GM18858 (cell line): ENCODE results near the gene TASOR.
A peak's percentile ranks its signal among the peaks of the same experiment; 100 is the strongest.
"Not testable (repeated sequence)": the region's sequence is repeated elsewhere in the genome, so short reads cannot be mapped to it uniquely, and the experiment has no call there.

Experiments
- ATAC-seq: cut with Tn5 transposase; IDR thresholded peaks from one replicate; pipeline ENCODE4 v1.9.1; 2021; ENCODE audit not compliant: unreplicated experiment

Gene TASOR

GRCh38 chr3:56683122-56683817 lies at the start of gene TASOR:
Gene TASOR, minus strand, starts transcription at chr3:56683265. Its CDS starts 259 bp downstream, at chr3:56683006.
- ATAC-seq, result peak; percentile 61

- ATAC-seq, result no peak
Measured at GRCh38 chr3:56732109-56732508, 49.0 kb upstream of the TASOR start.

- peak; percentile 92 for ATAC-seq
Measured at GRCh38 chr3:56725175-56725574, 42.1 kb upstream of the TASOR start.

GRCh38 chr3:56724676-56725075 lies 41.6 kb upstream of the TASOR start:
- ATAC-seq, result no peak

- ATAC-seq, result peak; percentile 32
Measured at GRCh38 chr3:56720849-56721248, 37.8 kb upstream of the TASOR start.

GRCh38 chr3:56718809-56719208 lies 35.7 kb upstream of the TASOR start:
- not testable (repeated sequence) for ATAC-seq

GRCh38 chr3:56711344-56711743 lies 28.3 kb upstream of the TASOR start:
- ATAC-seq, result no peak

GRCh38 chr3:56707412-56707811 lies 24.3 kb upstream of the TASOR start:
- ATAC-seq, result not testable (repeated sequence)

GRCh38 chr3:56706629-56707028 lies 23.6 kb upstream of the TASOR start:
- ATAC-seq, result no peak

GRCh38 chr3:56704706-56705105 lies 21.6 kb upstream of the TASOR start:
- no peak for ATAC-seq

- ATAC-seq, result no peak
Measured at GRCh38 chr3:56702490-56703315, 19.6 kb upstream of the TASOR start.

- ATAC-seq, result no peak
Measured at GRCh38 chr3:56700151-56700550, 17.1 kb upstream of the TASOR start.

- ATAC-seq, result no peak
Measured at GRCh38 chr3:56694867-56695683, 12.0 kb upstream of the TASOR start.

GRCh38 chr3:56693750-56694149 lies 10.7 kb upstream of the TASOR start:
- no peak for ATAC-seq

- ATAC-seq, result peak; percentile 63
Measured at GRCh38 chr3:56692520-56693433, 9.7 kb upstream of the TASOR start.

- ATAC-seq, result not testable (repeated sequence)
Measured at GRCh38 chr3:56692001-56692365, 8.9 kb upstream of the TASOR start.

GRCh38 chr3:56691165-56692000 lies 8.3 kb upstream of the TASOR start:
- ATAC-seq, result no peak

GRCh38 chr3:56689303-56689702 lies 6.2 kb upstream of the TASOR start:
- ATAC-seq, result no peak

- peak; percentile 76 for ATAC-seq
Measured at GRCh38 chr3:56688191-56688590, 5.1 kb upstream of the TASOR start.

- ATAC-seq, result no peak
Measured at GRCh38 chr3:56684029-56684428, 964 bp upstream of the TASOR start.
